Endodermal cell (in vitro differentiated cells): Measurements from ENCODE around the gene RDM1. TPM values are rescaled to one million over a fixed set of nuclear protein-coding genes. Genes with fewer than 3 reads are reported as not detected.

Source experiments
- DNase-seq: peaks from one replicate; pipeline ENCODE4 v3.0.0-alpha.2; 2017
- H3K27ac ChIP-seq: 2 replicates; pipeline ENCODE4 v1.5.1; 2013; ENCODE audit warnings: mild to moderate bottlenecking, low read depth, low read length, moderate library complexity
- H3K27me3 ChIP-seq: 2 replicates; pipeline ENCODE4 v1.6.1; 2013; ENCODE audit warnings: mild to moderate bottlenecking, low read length, moderate library complexity; ENCODE audit not compliant: insufficient read depth, control insufficient read depth, poor library complexity, severe bottlenecking
- H3K36me3 ChIP-seq: 2 replicates; pipeline ENCODE4 v1.7.0; 2013; ENCODE audit warnings: mild to moderate bottlenecking, low read length, moderate library complexity; ENCODE audit not compliant: control insufficient read depth, insufficient read depth
- H3K4me1 ChIP-seq: one replicate; pipeline ENCODE4 v1.7.0; 2013; ENCODE audit warnings: low read length; ENCODE audit not compliant: control insufficient read depth, insufficient read depth
- H3K4me3 ChIP-seq: 2 replicates; pipeline ENCODE4 v1.5.1; 2013; ENCODE audit warnings: mild to moderate bottlenecking, low read length, moderate library complexity
- H3K9ac ChIP-seq: 2 replicates; pipeline ENCODE4 v1.6.1; 2013; ENCODE audit warnings: mild to moderate bottlenecking, low read length, moderate library complexity; ENCODE audit not compliant: poor library complexity, severe bottlenecking; ENCODE audit errors: extremely low read depth
- H3K9me3 ChIP-seq: 2 replicates; pipeline ENCODE4 v1.6.1; 2013; ENCODE audit warnings: mild to moderate bottlenecking, low read length, moderate library complexity; ENCODE audit not compliant: control insufficient read depth
- H3K27ac Mint-ChIP-seq: 2 replicates; pipeline ENCODE4 v1.8.0; 2020; ENCODE audit warnings: mixed read lengths
- H3K27me3 Mint-ChIP-seq: 2 replicates; pipeline ENCODE4 v1.8.0; 2021; ENCODE audit warnings: mild to moderate bottlenecking, mixed read lengths; ENCODE audit not compliant: insufficient read depth
- H3K36me3 Mint-ChIP-seq: 2 replicates; pipeline ENCODE4 v1.8.0; 2020; ENCODE audit warnings: low read depth, mixed read lengths
- H3K4me1 Mint-ChIP-seq: 2 replicates; pipeline ENCODE4 v1.8.0; 2020; ENCODE audit warnings: mixed read lengths
- H3K4me3 Mint-ChIP-seq: 2 replicates; pipeline ENCODE4 v1.8.0; 2020; ENCODE audit warnings: mild to moderate bottlenecking, moderate library complexity, mixed read lengths
- H3K9me3 Mint-ChIP-seq: 2 replicates; pipeline ENCODE4 v1.8.0; 2020; ENCODE audit warnings: mild to moderate bottlenecking, mixed read lengths
- CTCF ChIP-seq: fragments of 200-600 bp; sonication (generic); conservative IDR thresholded peaks from 2 replicates; pipeline ENCODE4 v1.5.0; 2021; ENCODE audit warnings: antibody characterized with exemption, mild to moderate bottlenecking
- WGBS, 2 experiments: methylation state at CpG; one replicate each; pipeline versions ENCODE4 v1.1.5 to v1.1.7; 2013; ENCODE audit warnings: missing lambda C conversion rate in 2 of 2, mixed read lengths in 1 of 2; ENCODE audit not compliant: insufficient coverage in 1 of 2, insufficient read length in 1 of 2; 5-methylcytosine and 5-hydroxymethylcytosine counted together
- total RNA-seq, 2 donors: library from RNA; stranded (reverse); fragmentation: NEBNext Ultra II Directional in 1 of 2; extraction: Animal tissue kit (Norgen Biotek cat#: 25700) in 1 of 2; gene quantifications; 2 replicates in 1 of 2; 3 replicates in 1 of 2; pipeline ENCODE4 v1.2.1, GENCODE V29; 2021

The RDM1 gene
- total RNA-seq, 2 donors from 2014 or later = 5.3 to 14.2 TPM

DNA sequence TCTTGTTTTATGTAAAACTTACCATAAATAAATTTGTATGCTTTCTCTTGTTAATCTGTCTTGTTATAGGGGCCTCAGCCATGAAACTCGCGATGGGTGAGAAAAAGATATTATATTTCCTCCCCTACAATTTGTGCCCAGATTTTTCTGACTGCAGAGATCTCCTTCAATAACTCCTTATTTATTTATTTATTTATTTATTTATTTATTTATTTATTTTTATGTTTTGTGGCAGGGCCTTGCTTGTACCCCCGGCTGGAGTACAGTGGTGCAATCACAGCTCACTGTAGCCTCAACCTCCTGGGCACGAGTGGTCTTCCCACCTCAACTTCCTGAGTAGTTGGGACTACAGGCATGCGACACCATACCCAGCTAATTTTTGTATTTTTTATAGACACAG, 27.1 kb downstream of the RDM1 start:
- no peaks in the 10 kb centered on the region for H3K27me3 ChIP-seq
- H3K27ac Mint-ChIP-seq = no peak overlapping the region
- peaks cover 11% of the 10 kb centered on the region for H3K27me3 Mint-ChIP-seq
- no peak overlapping the region for H3K4me3 Mint-ChIP-seq
- no peaks in the 10 kb centered on the region for H3K9me3 ChIP-seq
- no peak overlapping the region for H3K9ac ChIP-seq
- no peak for TF ChIP-seq CTCF
- no peak overlapping the region for H3K27ac ChIP-seq
- H3K36me3 Mint-ChIP-seq = no peaks in the 10 kb centered on the region
- no peaks in the 10 kb centered on the region for H3K4me1 Mint-ChIP-seq
- no peaks in the 10 kb centered on the region for H3K4me1 ChIP-seq
- H3K36me3 ChIP-seq = no peaks in the 10 kb centered on the region
- no peak overlapping the region for H3K4me3 ChIP-seq
- WGBS, 2 experiments = 92 to 93% methylated on average over 2 to 5 of the region's 5 CpGs
- no peaks in the 10 kb centered on the region for H3K9me3 Mint-ChIP-seq
- DNase-seq = no peak

GRCh38 chr17:35901631-35902175, 28.9 kb downstream of the RDM1 start:
- Mint-ChIP-seq H3K4me3 (no peak overlapping the region), H3K27me3 (peaks cover 5% of the 10 kb centered on the region)
- H3K9ac ChIP-seq = no peak overlapping the region

DNA sequence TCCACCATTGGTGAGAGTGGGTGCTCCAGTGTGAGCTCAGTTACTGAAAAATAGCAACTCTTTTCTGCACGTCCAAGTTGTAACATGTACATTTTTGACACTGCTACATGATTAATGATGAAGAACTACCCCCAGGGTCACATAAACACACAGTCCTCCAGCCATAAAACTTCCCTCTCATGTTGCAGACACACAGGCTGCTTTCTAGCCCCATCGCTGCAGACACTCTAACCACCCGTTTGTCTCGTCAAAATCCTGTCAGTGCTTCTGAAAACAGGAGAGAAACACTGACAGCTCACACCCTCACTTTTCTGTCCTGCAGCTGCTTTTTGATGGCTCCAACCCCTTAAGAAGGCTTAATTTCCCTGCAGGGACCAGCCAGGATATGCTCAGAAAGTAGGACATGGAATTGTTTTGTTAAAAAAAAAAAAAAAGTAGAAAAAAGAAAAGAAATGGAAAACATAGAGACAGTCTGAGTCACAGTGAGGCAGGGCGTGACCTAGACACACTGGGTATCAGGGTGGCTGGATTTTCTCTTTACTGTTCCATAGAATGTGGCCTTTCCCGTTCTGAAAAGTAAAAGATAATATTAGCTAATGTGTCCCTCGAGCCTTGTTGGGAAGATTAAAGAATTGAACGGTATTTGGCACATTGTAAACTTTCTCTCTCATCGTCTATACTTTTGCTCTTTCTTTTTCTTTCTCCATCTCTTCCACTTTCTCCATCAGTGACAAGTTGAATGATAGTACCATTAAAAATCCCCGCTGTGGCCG, 29.7 kb downstream of the RDM1 start:
- Mint-ChIP-seq H3K4me1 (no peaks in the 10 kb centered on the region), H3K4me3 (no peak overlapping the region), H3K27me3 (peaks cover 1% of the 10 kb centered on the region), H3K27ac (no peak overlapping the region), H3K36me3 (no peaks in the 10 kb centered on the region), H3K9me3 (no peaks in the 10 kb centered on the region)
- H3K9me3 ChIP-seq = no peaks in the 10 kb centered on the region
- WGBS, 2 experiments = 79 to 92% methylated on average over 11 of the region's 11 CpGs
- no peak for DNase-seq
- H3K36me3 ChIP-seq = no peaks in the 10 kb centered on the region
- no peaks in the 10 kb centered on the region for H3K4me1 ChIP-seq
- H3K4me3 ChIP-seq = no peak overlapping the region
- TF ChIP-seq CTCF = no peak
- no peak overlapping the region for H3K9ac ChIP-seq
- no peaks in the 10 kb centered on the region for H3K27me3 ChIP-seq
- no peak overlapping the region for H3K27ac ChIP-seq

More at GRCh38 chr17:35901631-35902175, 28.9 kb downstream of the RDM1 start:
- WGBS, 2 experiments = 86 to 95% methylated on average over 3 to 9 of the region's 9 CpGs
- Histone ChIP-seq H3K27ac (no peak overlapping the region), H3K4me3 (no peak overlapping the region), H3K9me3 (no peaks in the 10 kb centered on the region), H3K27me3 (no peaks in the 10 kb centered on the region), H3K36me3 (no peaks in the 10 kb centered on the region), H3K4me1 (no peaks in the 10 kb centered on the region)
- H3K36me3 Mint-ChIP-seq = no peaks in the 10 kb centered on the region
- no peaks in the 10 kb centered on the region for H3K4me1 Mint-ChIP-seq
- H3K9me3 Mint-ChIP-seq = no peaks in the 10 kb centered on the region
- H3K27ac Mint-ChIP-seq = no peak overlapping the region
- no peak for DNase-seq
- no peak for TF ChIP-seq CTCF
